Hair follicular keratinocyte (primary cell): ENCODE data around the gene KRTAP4-9. TPM values are rescaled to one million over a fixed set of nuclear protein-coding genes. Genes with fewer than 3 reads are reported as not detected.

Source experiments
- total RNA-seq: library from RNA; depleted of rRNA; stranded (reverse); fragments of >200 nt; gene quantifications from 2 replicates; pipeline ENCODE4 v1.2.3, GENCODE V29; 2015

KRTAP4-9 gene
- not detected in 2 replicates for total RNA-seq

GRCh38 chr17:41105347-41105746 is at the start of gene KRTAP4-9:
KRTAP4-9 (plus strand) TSS chr17:41105389; CDS start chr17:41105389, 0 bp downstream.

GRCh38 chr17:41060052-41060604 is 45.1 kb upstream of the KRTAP4-9 start, which contains the start of gene KRTAP2-3:
KRTAP2-3 (minus strand) TSS chr17:41060114; CDS start chr17:41060050, 64 bp downstream.

GRCh38 chr17:41065829-41066624 is 39.2 kb upstream of the KRTAP4-9 start, which contains the start of gene KRTAP2-4:
KRTAP2-4 (minus strand) TSS chr17:41065879; CDS start chr17:41065845, 34 bp downstream.

GRCh38 chr17:41084100-41084856 is 20.9 kb upstream of the KRTAP4-9 start, which contains the start of gene KRTAP4-7:
KRTAP4-7 (plus strand) TSS chr17:41084150; CDS start chr17:41084207, 57 bp downstream.

GRCh38 chr17:41098042-41098441 is 7.1 kb upstream of the KRTAP4-9 start, which contains the start of gene KRTAP4-8:
KRTAP4-8 (minus strand) TSS chr17:41098142; CDS start chr17:41098084, 58 bp downstream.

GRCh38 chr17:41101586-41102259 is 3.5 kb upstream of the KRTAP4-9 start, which contains the start of gene KRTAP4-16:
KRTAP4-16 (minus strand) TSS chr17:41102209; CDS start chr17:41102209, 0 bp downstream.

GRCh38 chr17:41117846-41118386 is 12.7 kb downstream of the KRTAP4-9 start, which contains the start of gene KRTAP4-11:
KRTAP4-11 (minus strand) TSS chr17:41118373; CDS start chr17:41118315, 58 bp downstream.

GRCh38 chr17:41123991-41124371 is 18.8 kb downstream of the KRTAP4-9 start, which contains the start of gene KRTAP4-12:
KRTAP4-12 (minus strand) TSS chr17:41124182; CDS start chr17:41124122, 60 bp downstream.

GRCh38 chr17:41140360-41141131 is 35.4 kb downstream of the KRTAP4-9 start, which contains the start of gene KRTAP4-6:
KRTAP4-6 (minus strand) TSS chr17:41140544; CDS start chr17:41140487, 57 bp downstream.

GRCh38 chr17:41149652-41149985 is 44.4 kb downstream of the KRTAP4-9 start, which contains the start of gene KRTAP4-5:
KRTAP4-5 (minus strand) TSS chr17:41149825; CDS start chr17:41149767, 58 bp downstream.

Other genes starting within 250 kb of the KRTAP4-9 start
- gene KRT12, start 238.2 kb upstream of the KRTAP4-9 start, total RNA-seq, result not detected in 2 replicates
- not detected in 2 replicates for gene KRT20, start 220.1 kb upstream of the KRTAP4-9 start, total RNA-seq
- 1.2 and 2.6 TPM in 2 replicates for gene KRT23, start 167.7 kb upstream of the KRTAP4-9 start, total RNA-seq
- not detected in 2 replicates for gene KRT39, start 138.4 kb upstream of the KRTAP4-9 start, total RNA-seq
- not detected in 2 replicates for gene KRT40, start 121.1 kb upstream of the KRTAP4-9 start, total RNA-seq
- not detected in 2 replicates for gene KRTAP3-3, start 111.2 kb upstream of the KRTAP4-9 start, total RNA-seq
- gene KRTAP3-2, start 105.5 kb upstream of the KRTAP4-9 start, total RNA-seq, result not detected in 2 replicates
- gene KRTAP3-1, start 96.3 kb upstream of the KRTAP4-9 start, total RNA-seq, result not detected in 2 replicates
- gene KRTAP1-5, start 78.2 kb upstream of the KRTAP4-9 start, total RNA-seq, result not detected in 2 replicates
- not detected in 2 replicates for gene KRTAP1-4, start 75.2 kb upstream of the KRTAP4-9 start, total RNA-seq
- not detected in 2 replicates for gene KRTAP1-3, start 70.5 kb upstream of the KRTAP4-9 start, total RNA-seq
- not detected in 2 replicates for gene KRTAP1-1, start 63.9 kb upstream of the KRTAP4-9 start, total RNA-seq
- not detected in 2 replicates for gene KRTAP2-1, start 58.1 kb upstream of the KRTAP4-9 start, total RNA-seq
- gene KRTAP2-2, start 50.2 kb upstream of the KRTAP4-9 start, total RNA-seq, result not detected in 2 replicates
- 0.15 and 0.62 TPM in 2 replicates for gene KRTAP2-3, start 45.3 kb upstream of the KRTAP4-9 start, total RNA-seq
- gene KRTAP2-4, start 39.5 kb upstream of the KRTAP4-9 start, total RNA-seq, result not detected in 2 replicates
- gene KRTAP4-7, start 21.2 kb upstream of the KRTAP4-9 start, total RNA-seq, result not detected in 2 replicates
- gene KRTAP4-8, start 7.2 kb upstream of the KRTAP4-9 start, total RNA-seq, result not detected in 2 replicates
- not detected in 2 replicates for gene KRTAP4-16, start 3.2 kb upstream of the KRTAP4-9 start, total RNA-seq
- not detected in 2 replicates for gene KRTAP4-11, start 13.0 kb downstream of the KRTAP4-9 start, total RNA-seq
- not detected in 2 replicates for gene KRTAP4-12, start 18.8 kb downstream of the KRTAP4-9 start, total RNA-seq
- gene KRTAP4-6, start 35.2 kb downstream of the KRTAP4-9 start, total RNA-seq, result not detected in 2 replicates
- not detected in 2 replicates for gene KRTAP4-5, start 44.4 kb downstream of the KRTAP4-9 start, total RNA-seq
- not detected in 2 replicates for gene KRTAP4-4, start 55.4 kb downstream of the KRTAP4-9 start, total RNA-seq
- gene KRTAP4-3, start 62.8 kb downstream of the KRTAP4-9 start, total RNA-seq, result not detected in 2 replicates
- not detected in 2 replicates for gene KRTAP4-2, start 72.8 kb downstream of the KRTAP4-9 start, total RNA-seq
- not detected in 2 replicates for gene KRTAP4-1, start 79.5 kb downstream of the KRTAP4-9 start, total RNA-seq
- not detected in 2 replicates for gene KRTAP9-1, start 84.5 kb downstream of the KRTAP4-9 start, total RNA-seq
- not detected in 2 replicates for gene KRTAP9-2, start 121.3 kb downstream of the KRTAP4-9 start, total RNA-seq
- not detected in 2 replicates for gene KRTAP9-3, start 127.1 kb downstream of the KRTAP4-9 start, total RNA-seq
- gene KRTAP9-8, start 132.6 kb downstream of the KRTAP4-9 start, total RNA-seq, result not detected in 2 replicates
- not detected in 2 replicates for gene KRTAP9-4, start 144.3 kb downstream of the KRTAP4-9 start, total RNA-seq
- gene KRTAP9-9, start 150.0 kb downstream of the KRTAP4-9 start, total RNA-seq, result not detected in 2 replicates
- gene KRTAP9-6, start 160.0 kb downstream of the KRTAP4-9 start, total RNA-seq, result not detected in 2 replicates
- not detected in 2 replicates for gene KRTAP9-7, start 170.3 kb downstream of the KRTAP4-9 start, total RNA-seq
- gene KRTAP29-1, start 197.5 kb downstream of the KRTAP4-9 start, total RNA-seq, result not detected in 2 replicates
- gene KRTAP16-1, start 203.9 kb downstream of the KRTAP4-9 start, total RNA-seq, result not detected in 2 replicates
- not detected in 2 replicates for gene KRTAP17-1, start 210.3 kb downstream of the KRTAP4-9 start, total RNA-seq
- gene KRT33A, start 245.4 kb downstream of the KRTAP4-9 start, total RNA-seq, result not detected in 2 replicates